ENCODE measurements around the gene RAD18.

The RAD18 gene

GRCh38 chr3:8903191-8903590 is 60.1 kb downstream of the RAD18 start:
- no peaks in the 10 kb centered on the region; the same call in 1 of the 2 replicates for H3K36me3 ChIP-seq (ENCODE audit: control insufficient read depth, insufficient read depth, low read length)
- no peak for DNase-seq (ENCODE audit: extremely low read depth, insufficient read length)

DNA sequence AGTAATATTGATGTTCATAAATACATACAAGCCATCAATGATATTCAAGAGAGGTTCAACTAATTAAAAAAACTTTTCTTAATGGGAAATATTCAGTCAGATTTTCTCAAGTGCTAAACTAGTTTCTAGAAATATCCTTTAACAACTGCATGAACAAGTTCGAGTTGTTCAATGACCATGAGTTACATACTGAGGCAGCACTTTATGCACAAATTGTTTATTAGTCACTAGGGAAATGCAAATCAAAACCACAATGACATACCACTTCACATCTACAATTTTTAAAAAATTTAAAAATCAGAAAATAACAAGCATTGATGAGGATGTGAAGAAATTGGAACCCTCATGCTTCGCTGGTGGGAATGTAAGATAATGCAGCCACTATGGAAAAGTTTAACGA is 62.4 kb downstream of the RAD18 start:
- no peak for DNase-seq (ENCODE audit: extremely low read depth, insufficient read length)
- TF ChIP-seq CTCF (IDR thresholded peaks at IDR 0.05; ENCODE audit: insufficient read depth, low read length, poor library complexity, severe bottlenecking): no peak
- Histone ChIP-seq H3K4me3 (replicated peaks; ENCODE audit: low read depth, low read length) (no peak overlapping the region), H3K36me3 (ENCODE audit: control insufficient read depth, insufficient read depth, low read length) (no peaks in the 10 kb centered on the region), H3K27me3 (replicated peaks; ENCODE audit: control insufficient read depth, insufficient read depth, low read length) (no peaks in the 10 kb centered on the region)

More at GRCh38 chr3:8903191-8903590, 60.1 kb downstream of the RAD18 start:
- no peak for TF ChIP-seq CTCF (IDR thresholded peaks at IDR 0.05; ENCODE audit: insufficient read depth, low read length, poor library complexity, severe bottlenecking)
- no peaks in the 10 kb centered on the region for H3K27me3 ChIP-seq (replicated peaks; ENCODE audit: control insufficient read depth, insufficient read depth, low read length)
- H3K4me3 ChIP-seq (replicated peaks; ENCODE audit: low read depth, low read length): no peak overlapping the region

GRCh38 chr3:8899876-8900460 is 63.3 kb downstream of the RAD18 start:
- DNase-seq (ENCODE audit: extremely low read depth, insufficient read length): no peak
- H3K36me3 ChIP-seq (ENCODE audit: control insufficient read depth, insufficient read depth, low read length): no peaks in the 10 kb centered on the region
- no peak for TF ChIP-seq CTCF (IDR thresholded peaks at IDR 0.05; ENCODE audit: insufficient read depth, low read length, poor library complexity, severe bottlenecking)
- no peak overlapping the region for H3K4me3 ChIP-seq (replicated peaks; ENCODE audit: low read depth, low read length)
- H3K27me3 ChIP-seq (replicated peaks; ENCODE audit: control insufficient read depth, insufficient read depth, low read length): no peaks in the 10 kb centered on the region

GRCh38 chr3:8895829-8896228 is 67.4 kb downstream of the RAD18 start:
- Histone ChIP-seq H3K27me3 (replicated peaks; ENCODE audit: control insufficient read depth, insufficient read depth, low read length) (no peaks in the 10 kb centered on the region), H3K4me3 (replicated peaks; ENCODE audit: low read depth, low read length) (no peak overlapping the region), H3K36me3 (ENCODE audit: control insufficient read depth, insufficient read depth, low read length) (no peaks in the 10 kb centered on the region)
- DNase-seq (ENCODE audit: extremely low read depth, insufficient read length): no peak
- no peak for TF ChIP-seq CTCF (IDR thresholded peaks at IDR 0.05; ENCODE audit: insufficient read depth, low read length, poor library complexity, severe bottlenecking)

GRCh38 chr3:8893001-8893400 is 70.3 kb downstream of the RAD18 start:
- Histone ChIP-seq H3K36me3 (ENCODE audit: control insufficient read depth, insufficient read depth, low read length) (no peaks in the 10 kb centered on the region; the same call in 1 of the 2 replicates), H3K4me3 (replicated peaks; ENCODE audit: low read depth, low read length) (no peak overlapping the region), H3K27me3 (replicated peaks; ENCODE audit: control insufficient read depth, insufficient read depth, low read length) (no peaks in the 10 kb centered on the region)
- DNase-seq (ENCODE audit: extremely low read depth, insufficient read length): no peak
- TF ChIP-seq CTCF (IDR thresholded peaks at IDR 0.05; ENCODE audit: insufficient read depth, low read length, poor library complexity, severe bottlenecking): no peak

GRCh38 chr3:8891774-8892173 is 71.5 kb downstream of the RAD18 start:
- H3K36me3 ChIP-seq (ENCODE audit: control insufficient read depth, insufficient read depth, low read length): peaks cover 2% of the 10 kb centered on the region; the same call in 1 of the 2 replicates
- no peak for TF ChIP-seq CTCF (IDR thresholded peaks at IDR 0.05; ENCODE audit: insufficient read depth, low read length, poor library complexity, severe bottlenecking)
- H3K4me3 ChIP-seq (replicated peaks; ENCODE audit: low read depth, low read length): no peak overlapping the region
- no peak for DNase-seq (ENCODE audit: extremely low read depth, insufficient read length)
- no peaks in the 10 kb centered on the region for H3K27me3 ChIP-seq (replicated peaks; ENCODE audit: control insufficient read depth, insufficient read depth, low read length)
